Measurements from ENCODE around the gene PRXL2B.

Gene PRXL2B

DNA sequence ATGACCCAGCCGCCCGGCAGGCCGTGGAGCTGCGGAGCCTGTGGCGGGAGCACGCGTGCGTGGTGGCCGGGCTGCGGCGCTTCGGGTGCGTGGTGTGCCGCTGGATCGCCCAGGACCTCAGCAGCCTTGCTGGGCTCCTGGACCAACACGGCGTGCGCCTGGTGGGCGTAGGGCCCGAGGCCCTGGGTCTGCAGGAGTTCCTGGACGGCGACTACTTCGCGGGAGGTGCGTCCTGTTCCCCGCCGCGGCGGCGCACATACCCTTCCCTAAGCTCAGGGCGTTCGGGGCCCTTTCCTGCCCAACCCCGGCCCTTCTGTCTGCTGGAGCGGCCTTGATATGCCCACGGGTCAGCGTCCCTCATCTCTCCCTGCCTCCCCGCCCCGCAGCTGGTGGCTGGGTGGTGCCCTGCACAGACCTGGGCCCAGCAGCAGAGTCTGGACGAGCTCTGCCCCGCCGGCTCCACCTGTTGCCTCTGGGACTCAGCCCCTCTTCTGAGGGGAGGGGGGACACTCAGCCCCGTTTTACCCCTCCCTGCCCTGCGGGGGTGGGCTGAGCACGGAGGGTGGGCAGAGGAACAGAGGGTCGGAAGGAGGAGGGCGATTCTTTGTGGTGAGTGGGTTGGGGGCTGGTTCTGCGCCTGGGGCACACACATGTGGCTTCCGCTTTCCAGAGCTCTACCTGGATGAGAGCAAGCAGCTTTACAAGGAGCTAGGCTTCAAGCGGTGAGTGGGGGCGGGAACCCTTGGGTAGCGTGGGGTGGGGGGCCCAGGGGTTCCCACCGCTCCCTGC lies 688 bp downstream of the PRXL2B start:
- peak; percentile 66 for DNase-seq (ENCODE audit: low spot score)

GRCh38 chr1:2587860-2588571 lies 1.4 kb downstream of the PRXL2B start:
- DNase-seq (ENCODE audit: low spot score) = no peak

DNA sequence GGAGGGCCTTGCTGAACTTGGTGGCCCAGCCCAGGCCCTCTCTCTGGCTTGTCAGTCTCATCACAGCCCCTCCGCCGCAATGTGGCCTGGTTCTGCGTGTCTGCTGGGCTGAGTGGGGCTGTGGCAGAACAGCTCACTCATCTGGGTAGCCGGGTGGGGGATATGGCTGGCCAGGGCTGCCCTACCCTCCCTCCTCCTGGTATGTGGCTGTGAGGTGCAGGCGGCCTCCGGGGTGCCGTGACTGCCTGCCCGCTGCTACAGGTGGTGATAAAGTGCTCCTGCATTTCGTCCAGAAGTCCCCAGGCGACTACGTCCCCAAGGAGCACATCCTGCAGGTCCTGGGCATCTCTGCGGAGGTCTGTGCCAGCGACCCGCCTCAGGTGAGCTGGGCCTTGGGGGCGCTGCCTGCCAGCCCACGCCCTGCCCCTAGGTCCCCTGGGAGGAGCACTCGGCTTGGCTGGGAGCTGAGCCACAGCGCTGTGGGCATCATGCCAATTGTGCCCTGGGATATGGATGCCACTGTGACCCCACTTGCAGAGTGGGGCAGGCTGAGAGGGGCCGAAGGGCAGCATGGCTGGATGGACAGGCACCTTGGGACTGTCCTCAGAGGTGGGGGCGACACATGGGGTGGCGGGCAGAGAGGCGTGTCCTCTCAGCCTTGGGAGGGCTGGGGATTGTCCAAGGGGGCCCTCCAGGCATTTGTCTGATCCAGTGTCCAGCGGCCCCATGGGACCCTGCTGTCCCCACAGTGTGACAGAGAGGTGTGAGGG lies 2.3 kb downstream of the PRXL2B start:
- DNase-seq (ENCODE audit: low spot score) = no peak

DNA sequence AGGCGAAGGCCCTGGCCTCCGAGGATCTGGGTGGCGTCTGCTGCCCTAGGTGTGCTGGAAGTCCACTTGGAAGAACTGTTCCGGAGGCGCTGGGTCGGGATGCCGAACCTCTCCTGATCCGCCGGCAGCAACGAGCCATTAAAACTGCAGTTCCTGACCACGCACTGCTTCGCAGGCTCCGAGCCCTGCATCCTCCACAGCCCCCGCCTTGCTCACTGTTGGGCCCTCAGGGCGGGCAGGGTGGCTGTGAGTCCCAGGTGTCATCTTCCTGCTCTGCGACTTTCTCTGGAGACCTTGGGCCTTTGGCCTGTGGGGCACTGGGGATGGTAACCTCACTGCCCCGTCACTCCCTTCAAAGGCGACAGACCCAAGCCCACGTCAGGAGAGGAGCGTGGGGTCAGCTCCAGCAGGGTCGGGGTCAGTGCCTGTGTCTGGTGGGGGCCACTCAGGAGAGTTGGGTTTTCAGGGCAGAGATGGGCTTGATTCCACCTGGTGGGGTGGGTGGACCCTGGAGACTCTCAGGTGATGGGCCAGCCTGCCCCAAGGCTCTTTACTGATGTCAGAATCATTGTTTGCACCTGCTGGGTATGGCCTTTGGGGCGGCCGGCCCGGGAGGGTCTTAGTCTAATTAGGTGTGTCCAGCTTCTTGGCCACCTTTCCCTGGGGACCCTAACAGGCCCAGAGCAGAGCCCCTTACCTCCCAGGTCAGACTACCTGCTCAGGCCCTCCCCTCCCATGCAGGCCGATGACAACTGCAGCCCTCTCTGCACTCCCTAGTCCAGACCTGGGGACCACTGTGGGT lies 3.1 kb downstream of the PRXL2B start:
- DNase-seq (ENCODE audit: low spot score) = no peak

DNA sequence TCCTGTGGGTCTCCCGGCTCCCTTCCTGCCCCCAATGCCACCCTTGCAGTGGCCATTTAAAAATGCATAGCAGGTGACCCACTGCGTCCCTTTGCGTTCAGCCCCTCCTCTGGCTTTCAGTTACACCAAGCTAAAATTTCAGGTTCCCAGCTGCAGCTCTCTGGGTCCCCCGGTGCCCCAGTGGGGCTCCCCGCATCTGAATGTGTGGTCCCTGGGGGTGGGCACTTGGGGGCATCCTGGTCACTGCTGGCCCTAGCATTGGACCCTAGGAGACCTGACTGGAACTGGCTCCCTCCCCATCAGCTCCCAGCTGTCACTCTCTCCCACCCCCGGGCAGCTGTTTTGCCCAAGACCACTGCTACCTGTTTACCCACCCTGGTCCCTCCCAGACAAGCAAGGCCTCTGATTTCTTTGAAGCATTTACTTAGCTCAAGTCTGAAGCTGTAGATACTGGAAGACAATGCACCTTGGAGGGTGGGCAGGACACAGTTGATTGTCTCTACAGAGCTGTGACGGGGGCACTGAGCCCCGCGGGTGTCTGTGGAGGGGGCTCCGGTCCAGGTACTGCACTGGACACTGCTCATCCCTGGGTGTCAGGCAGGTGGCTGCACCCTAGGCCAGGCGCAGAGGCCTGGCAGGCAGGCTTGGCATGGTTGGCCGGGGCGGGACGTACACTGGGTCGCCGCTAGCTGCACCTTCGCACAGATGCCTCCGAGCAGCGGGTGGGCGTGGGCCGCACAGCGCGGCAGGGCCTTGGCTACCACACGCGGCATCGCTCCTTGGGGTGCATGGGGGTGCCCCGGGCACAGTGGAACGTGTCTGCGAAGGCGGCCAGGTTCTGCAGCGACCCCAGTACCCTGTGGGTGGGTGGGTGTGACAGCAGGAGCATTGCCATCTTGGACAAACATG lies 3.9 kb downstream of the PRXL2B start:
- no peak for DNase-seq (ENCODE audit: low spot score)

- no peak for DNase-seq (ENCODE audit: low spot score)
Observed at GRCh38 chr1:2591233-2591580, 4.6 kb downstream of the PRXL2B start.

- DNase-seq (ENCODE audit: low spot score) = no peak
Observed at GRCh38 chr1:2591581-2592261, 5.1 kb downstream of the PRXL2B start.

DNA sequence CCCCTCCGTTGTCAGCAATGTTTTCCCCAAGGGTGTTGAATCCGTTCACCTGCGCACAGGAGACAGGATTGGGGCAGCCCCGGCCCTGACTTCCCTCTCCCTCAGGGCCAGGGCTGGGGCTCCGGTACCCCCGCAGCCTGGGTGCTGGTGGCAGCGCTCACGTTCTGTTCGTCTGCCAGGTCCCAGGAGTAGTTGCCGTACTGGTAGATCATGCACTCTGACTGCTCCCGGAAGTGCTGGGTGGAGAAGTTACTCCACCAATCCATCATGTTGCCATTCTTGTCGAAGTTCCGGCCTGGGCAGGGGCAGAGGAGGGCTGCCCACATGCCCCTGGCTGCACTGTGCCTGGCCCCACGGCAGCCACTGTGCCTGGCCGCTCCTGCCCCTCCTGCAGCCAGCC lies 6.1 kb downstream of the PRXL2B start:
- no peak for DNase-seq (ENCODE audit: low spot score)

DNA sequence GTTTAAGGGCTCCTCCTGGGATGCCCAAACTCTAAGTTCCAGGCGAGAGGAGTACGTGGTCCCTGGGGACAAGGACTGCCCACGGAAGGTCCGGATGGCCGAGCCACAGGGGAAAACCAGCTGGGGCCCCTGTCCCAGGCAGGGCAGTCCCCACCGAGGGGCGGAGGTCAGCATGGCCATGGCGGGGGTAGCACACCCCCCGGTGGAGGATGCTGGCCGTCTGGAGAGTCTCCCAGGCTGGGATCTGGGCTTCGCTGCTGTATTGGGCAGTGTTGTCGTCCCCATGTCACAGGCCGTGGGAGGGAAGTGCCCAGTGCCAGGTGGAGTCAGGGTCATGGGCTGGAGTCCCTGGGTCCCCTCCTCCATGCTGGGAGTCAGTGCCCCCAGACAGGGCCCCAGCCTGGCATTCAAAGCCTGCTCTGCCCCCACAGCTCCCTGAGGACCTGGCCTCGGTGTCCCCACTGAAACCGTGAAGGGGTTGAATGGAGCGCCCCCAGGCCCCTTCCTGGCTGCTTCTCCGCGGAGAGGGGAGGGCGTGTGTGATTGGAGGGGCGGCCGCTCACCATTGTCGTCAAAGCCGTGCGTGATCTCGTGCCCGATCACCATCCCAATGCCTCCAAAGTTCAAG lies 6.8 kb downstream of the PRXL2B start:
- DNase-seq (ENCODE audit: low spot score) = no peak

DNA sequence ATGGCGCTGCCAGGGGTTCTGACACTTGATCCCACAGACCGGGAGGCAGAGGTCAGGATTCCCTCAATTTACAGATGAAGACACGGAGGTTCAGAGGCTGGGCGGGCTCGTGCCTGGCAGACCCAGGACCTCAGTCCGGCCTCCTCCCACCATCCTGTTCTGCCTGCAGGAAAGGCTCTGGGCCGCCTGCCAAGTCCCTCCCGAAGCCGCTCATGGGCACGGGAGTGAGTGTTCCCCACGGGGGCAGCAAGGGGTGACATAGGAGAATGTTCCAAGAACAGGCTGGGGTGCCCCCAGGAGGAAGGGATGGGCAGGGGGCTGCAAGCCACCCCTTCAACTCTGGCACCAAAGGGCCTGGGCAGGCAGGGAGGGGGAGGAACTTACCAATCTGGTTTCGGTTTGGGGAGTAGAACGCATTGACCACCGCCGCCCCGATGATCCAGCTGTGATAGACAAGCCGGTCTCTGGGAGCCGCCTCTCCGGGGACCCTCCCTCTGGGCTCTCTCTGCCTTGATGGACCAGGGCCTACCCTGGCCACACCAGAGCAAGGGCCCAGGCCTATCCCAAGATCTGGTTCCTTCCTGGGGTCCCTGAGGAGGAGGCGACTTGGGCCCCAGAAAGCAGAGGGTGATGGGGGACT lies 7.5 kb downstream of the PRXL2B start:
- no peak for DNase-seq (ENCODE audit: low spot score)

DNA sequence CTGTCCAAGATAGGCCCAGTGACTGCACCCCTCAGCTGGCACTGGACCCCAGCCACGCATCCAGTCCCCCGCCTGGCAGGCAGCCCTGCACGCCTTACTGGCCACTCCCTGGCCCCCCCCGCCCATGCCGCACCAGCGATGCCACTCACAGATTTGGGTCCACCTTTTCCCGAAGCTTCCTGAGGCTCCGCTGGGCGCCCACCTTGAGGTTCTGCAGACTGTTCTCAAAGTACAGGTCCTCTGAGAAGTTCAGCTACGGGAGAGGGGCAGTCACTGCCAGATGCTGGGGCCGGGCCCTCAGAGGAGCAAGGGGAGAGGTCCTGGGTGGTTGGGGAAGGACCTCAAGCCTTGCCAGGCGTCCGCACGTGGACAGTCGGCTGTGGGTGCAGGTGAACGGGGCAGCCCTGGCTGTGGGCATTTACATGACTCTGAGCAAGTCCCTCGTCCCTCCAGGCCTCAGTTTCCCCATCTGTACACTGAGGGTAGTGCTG lies 8.1 kb downstream of the PRXL2B start:
- DNase-seq (ENCODE audit: low spot score) = no peak

DNA sequence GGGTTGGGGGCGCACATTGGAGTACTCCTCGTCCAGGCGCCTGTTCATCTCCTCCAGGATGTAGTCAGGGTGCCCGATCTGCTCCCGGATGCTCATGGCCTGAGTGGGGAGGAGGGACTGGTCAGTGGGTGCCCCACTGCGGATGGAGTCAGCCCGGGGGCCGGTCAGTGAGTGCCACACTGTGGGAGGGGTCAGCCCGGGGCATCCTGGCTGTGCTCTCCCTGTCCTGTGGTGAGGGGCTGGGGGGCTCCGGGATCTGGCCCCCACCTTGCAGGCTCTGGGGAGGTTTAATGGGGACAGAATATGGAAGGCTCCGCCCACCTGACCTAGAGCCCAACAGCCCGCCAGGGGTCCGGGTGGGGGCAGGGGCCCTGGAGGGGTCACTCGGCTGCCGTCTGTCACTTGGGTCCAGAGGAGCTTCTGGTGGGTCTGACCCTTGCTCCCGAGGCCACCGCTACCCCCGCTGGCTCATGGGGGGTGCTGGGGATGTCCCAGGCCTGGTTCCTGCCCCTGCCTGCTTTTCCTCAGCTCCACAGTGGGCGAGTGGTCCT lies 8.8 kb downstream of the PRXL2B start:
- DNase-seq (ENCODE audit: low spot score) = no peak

DNA sequence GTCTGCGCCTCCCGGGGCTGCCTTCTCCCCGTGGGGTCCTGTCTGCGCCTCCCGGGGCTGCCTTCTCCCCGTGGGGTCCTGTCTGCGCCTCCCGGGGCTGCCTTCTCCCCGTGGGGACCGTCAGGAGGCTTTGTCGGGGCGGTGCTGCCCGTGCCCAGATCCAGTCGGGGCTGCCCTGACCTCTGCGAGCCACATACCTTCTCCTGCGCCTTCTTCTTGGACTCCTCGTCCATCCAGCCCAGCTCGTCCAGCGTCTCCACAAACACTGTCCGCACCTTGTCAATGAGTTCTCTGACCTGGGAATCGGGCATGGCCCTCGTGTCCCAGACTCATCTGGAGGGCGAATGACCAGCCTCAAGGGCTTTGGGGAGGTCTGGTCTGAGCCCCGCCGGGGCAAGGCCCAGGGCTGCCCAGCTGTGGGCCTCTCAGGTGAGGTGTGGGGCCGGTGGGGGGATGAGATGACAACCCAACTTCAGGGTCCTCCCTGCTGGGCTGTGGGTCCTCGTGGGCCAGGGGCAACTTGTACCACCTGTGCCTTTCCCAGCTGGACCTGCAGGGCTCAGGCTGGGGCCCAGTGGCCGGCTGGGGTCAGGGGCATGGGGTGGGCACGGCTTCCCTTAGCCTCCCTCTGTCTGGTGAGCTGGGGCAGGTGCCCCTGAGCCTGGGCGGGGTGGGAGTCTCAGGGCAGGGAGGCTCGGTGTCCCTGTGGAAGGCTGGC lies 9.4 kb downstream of the PRXL2B start:
- DNase-seq (ENCODE audit: low spot score) = no peak

DNA sequence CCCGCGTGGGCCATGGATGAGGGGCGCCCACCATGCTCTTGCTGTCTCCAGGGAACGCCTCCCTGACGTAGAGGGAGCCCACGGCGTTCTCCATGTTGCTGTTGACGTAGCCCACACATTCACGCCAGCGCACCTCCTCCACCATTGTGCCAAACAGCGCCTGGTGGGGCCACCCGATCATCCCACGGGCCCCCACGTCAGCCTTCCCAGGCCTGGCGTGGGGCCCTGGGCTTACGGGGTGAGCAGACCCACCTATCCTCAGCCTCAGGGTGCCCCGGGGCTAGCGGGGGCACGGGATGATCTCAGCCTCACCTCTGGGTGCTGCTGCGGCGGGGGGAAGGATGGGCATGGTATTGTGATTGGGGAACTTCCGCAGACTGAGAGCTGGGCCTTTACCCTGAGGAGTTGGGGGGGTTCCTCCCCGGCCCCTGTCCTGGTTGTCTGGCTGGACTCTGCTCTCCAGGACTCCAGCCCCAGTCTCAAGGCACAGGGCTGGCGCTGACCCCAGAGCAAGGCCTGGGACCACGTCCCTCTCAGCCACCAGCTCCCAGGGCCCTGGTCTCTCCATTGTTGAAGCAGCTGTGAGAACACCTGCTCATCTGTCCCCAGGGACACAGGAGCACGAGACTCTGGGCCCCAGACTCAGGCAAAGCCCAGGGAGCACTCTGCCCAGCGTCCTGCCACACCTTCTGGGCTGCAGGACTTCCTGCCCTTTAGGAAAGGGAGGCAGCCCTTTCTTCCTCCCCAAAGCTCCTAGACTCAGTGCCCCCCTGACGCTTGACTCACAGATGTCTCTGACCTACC lies 10.2 kb downstream of the PRXL2B start:
- no peak for DNase-seq (ENCODE audit: low spot score)

- DNase-seq (ENCODE audit: low spot score) = no peak
Observed at GRCh38 chr1:2597441-2598328, 11.1 kb downstream of the PRXL2B start.

DNA sequence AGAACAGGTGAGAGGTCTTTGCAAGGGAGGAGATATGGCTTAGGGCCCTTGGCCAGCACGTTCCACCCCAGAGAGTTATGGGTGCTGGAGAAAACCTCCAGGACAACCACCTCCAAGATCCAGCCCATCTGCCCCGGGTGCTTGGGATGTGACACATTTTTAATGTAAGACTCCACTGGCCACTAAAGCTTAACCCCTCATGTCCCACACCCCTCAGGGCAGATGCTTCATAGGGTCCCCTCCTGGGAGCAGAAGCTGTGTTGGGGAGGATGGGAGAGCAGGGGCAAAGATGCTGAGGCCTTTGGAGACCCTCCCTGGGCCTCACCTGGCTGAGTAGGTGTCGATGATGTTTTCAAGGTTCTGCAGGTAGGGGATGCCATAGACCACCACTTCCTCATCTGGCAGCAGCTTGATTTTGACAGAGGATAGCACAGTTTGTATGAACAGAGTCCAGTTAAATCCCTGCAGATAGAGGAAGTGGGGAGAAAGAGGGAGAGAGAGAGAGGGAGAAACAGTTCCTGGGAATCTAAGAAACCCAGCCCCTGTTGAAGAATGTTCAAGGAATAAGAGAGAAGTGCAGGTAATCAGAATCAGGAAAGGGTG lies 11.9 kb downstream of the PRXL2B start:
- DNase-seq (ENCODE audit: low spot score) = no peak

All from AG20443 (cell line).